SU-DHL-6 (cell line): ENCODE data around the gene SGK2.

Experiments
- EZH2phosphoT487 ChIP-seq: fragments of 200-600 bp; sonication (generic), shearing (Covaris generic); conservative IDR thresholded peaks from 2 replicates; pipeline ENCODE4 v1.6.1; 2018; ENCODE audit warnings: mild to moderate bottlenecking, antibody characterized with exemption, low read length, moderate library complexity, mixed read lengths
- TF ChIP-seq, protein P1 (sequence below): fragments of 200-600 bp; sonication (generic); IDR thresholded peaks from one replicate; pipeline ENCODE4 v1.5.1; 2017; ENCODE audit warnings: antibody characterized with exemption, mild to moderate bottlenecking, low read length, moderate library complexity; ENCODE audit not compliant: insufficient read depth, poor library complexity, severe bottlenecking

GRCh38 chr20:43529051-43529450, 29.8 kb upstream of the SGK2 start:
- TF ChIP-seq, protein P1, sequence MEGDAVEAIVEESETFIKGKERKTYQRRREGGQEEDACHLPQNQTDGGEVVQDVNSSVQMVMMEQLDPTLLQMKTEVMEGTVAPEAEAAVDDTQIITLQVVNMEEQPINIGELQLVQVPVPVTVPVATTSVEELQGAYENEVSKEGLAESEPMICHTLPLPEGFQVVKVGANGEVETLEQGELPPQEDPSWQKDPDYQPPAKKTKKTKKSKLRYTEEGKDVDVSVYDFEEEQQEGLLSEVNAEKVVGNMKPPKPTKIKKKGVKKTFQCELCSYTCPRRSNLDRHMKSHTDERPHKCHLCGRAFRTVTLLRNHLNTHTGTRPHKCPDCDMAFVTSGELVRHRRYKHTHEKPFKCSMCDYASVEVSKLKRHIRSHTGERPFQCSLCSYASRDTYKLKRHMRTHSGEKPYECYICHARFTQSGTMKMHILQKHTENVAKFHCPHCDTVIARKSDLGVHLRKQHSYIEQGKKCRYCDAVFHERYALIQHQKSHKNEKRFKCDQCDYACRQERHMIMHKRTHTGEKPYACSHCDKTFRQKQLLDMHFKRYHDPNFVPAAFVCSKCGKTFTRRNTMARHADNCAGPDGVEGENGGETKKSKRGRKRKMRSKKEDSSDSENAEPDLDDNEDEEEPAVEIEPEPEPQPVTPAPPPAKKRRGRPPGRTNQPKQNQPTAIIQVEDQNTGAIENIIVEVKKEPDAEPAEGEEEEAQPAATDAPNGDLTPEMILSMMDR: no peak
- no peak for TF ChIP-seq EZH2phosphoT487
